GM18868 (cell line): ENCODE results near the gene AIFM1.
"Not testable (repeated sequence)": the region's sequence is repeated elsewhere in the genome, so short reads cannot be mapped to it uniquely, and the experiment has no call there.

Experiments used
- ATAC-seq: cut with Tn5 transposase; IDR thresholded peaks from one replicate; pipeline ENCODE4 v1.9.1; 2021; ENCODE audit warnings: mild to moderate bottlenecking, moderate library complexity; ENCODE audit not compliant: unreplicated experiment

The AIFM1 gene

DNA sequence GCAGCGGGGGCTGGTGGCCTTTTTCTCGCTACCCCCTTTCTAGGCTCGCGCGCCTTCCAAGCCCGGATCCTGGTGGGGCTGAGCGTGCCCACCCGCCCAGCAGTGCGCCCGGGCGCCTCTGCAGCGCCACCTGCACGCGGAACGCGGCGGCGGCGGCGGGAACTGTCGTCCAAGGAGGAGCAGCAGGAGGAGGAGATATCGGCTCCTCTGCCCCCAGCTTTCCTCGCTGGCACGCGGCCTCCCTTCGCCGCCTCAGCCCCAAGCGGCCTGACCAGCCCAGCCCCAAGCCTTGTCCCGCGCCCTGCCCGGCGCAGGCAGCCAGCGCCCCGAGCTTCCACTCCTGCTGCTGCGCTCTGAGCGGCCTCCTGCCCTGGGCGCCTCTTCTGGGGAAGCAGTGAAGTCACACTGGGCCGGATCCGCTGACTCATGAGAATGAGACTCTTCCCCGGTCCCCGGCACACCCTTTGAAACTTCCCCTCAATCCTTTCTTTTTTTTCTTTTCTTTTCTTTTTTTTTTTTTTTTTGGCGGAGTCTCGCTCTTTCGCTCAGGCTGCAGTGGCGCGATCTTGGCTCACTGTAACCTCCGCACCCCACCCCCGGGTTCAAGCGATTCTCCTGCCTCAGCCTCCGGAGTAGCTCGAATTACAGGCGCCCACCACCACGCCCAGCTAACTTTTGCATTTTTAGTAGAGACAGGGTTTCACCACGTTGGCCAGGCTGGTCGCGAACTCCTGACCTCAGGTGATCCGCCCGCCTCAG is 44.7 kb downstream of the AIFM1 start:
- peak; percentile 76 for ATAC-seq

DNA sequence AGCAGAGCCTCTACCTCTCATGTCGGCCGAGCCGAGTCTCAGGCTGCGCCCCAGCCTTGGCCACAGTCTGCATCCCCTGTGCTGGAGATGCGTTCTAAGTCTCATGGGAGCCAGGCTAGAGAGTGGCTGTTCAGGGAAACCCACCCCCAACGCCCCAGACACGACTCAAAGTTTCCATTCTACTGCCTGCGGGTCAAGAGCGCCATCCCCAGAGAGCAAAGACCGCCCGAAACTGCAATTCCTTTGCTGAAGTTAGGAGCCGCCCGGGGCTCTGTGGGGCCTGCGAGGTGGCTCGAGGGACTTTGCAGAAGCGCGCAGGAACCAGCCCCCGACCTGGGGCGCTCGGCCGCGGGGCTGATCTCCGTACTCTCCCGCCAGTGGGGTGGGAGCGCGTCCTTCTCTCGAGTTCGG is 45.3 kb downstream of the AIFM1 start:
- ATAC-seq: peak; percentile 34

DNA sequence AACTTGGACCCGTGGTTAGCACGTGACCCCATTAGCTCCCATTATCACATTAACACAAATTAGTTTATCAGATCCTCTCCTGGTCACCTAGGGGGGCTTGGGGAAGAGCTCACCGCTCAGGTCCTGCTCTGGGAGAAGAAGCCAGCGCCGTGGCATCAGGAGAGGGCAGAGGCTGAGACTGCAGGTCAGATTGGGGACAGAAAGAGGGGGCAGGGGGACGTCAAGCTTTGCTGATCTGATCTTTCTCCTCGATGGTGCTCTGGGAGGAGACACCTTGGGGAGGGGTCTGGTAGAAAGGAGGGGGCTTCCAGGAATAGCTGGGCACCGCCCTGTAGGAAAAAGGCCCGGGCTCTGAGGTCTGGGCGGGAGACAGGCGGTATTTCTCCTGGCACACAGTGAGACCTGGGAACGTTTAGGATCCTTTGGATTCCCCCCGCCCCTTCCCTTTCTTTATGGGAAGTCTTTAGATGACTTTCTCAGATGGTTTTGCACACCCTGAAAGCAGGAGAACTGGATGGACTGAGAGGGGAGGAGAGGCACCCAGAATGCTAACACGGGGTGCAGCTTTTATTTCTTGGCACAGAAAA is 46.2 kb downstream of the AIFM1 start:
- no peak for ATAC-seq

DNA sequence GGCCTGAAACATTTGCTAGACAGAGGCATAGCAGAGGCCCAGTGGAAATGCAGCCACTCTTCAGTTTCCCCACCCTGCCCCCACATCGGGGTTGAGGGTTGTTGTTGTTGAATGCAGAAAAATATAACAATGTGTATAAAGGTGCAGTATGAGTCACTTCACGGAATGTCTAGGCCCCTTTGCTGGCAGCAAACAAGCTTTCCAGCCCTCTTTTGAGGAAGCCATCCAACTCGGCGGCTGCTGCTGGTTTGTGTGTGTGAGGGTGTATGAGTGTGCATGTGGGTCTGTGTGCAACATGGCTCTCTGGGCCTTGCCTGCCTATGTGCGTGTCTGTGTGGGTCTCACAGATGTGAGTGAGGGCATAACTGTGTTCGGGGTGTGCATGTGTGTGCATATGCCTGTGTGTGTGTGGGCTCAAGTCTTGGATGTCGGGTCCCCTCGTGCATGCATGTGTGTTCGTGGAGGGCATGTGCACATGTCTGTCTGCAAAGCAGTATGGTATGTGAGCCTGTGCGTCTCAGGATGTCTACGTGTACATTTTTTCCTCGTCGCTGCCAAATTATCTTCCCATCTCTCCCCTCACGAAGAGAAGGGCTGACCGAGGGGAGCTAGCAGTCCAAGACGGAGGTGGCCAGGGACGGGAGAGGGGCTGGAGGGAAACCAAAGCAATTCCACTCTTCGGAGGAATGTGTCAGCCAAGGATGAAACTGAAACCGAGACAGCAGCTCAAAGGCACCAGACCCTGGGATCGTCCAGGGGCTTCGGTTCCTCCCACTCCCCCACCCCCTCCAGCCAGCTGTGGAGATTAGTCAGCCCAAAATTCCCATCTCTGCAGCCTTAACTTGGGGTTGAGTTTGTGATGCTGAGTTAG is 47.0 kb downstream of the AIFM1 start:
- ATAC-seq: peak; percentile 31

DNA sequence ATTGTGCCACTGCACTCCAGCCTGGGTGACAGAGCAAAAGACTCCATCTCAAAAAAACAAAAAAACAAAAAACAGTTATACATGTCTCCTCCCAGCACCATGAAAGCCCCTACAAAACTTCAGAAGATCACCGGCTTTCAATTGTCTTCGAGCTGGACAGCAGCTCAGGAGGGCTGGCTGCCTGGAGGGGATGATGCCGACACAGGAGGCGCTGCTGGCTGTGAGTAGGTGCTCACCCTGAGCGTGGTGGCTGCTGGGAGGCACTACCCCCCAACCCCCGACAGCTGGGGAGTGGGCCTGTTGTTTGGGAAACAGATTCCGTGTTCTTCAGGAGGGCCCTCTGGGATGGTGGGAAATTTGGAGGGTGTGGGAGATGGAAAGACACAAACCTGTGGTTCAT is 48.5 kb downstream of the AIFM1 start:
- ATAC-seq: no peak

DNA sequence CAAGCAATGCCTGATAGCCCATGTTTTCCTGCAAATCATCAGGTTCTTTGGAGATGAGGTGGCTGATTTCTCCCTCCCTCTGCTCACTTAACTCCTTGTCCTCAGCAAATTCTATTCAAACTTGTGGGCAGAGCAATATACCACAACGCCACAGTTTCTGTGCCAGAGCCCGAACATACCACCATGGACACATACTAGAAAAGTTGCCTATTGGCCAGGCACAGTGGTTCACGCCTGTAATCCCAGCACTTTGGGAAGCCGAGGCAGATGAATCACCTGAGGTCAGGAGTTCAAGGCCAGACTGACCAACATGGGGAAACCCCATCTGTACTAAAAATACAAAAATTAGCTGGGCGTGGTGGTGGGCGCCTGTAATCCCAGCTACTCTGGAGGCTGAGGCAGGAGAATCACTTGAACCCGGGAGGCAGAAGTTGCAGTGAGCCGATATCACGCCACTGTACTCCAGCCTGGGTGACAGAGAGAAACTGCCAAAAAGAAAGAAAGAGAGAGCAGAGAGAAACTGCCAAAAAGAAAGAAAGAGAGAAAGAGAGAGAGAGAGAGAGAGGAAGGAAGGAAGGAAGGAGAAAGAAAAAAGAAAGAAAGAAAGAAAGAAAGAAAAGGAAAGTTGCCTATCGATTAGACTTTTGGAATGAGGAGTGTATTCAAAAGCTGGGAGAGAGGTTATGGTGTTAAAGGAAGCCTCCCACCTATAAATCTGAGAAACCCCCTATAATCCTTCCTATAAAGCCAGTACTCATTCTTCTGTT is 50.3 kb downstream of the AIFM1 start:
- ATAC-seq: not testable (repeated sequence)

DNA sequence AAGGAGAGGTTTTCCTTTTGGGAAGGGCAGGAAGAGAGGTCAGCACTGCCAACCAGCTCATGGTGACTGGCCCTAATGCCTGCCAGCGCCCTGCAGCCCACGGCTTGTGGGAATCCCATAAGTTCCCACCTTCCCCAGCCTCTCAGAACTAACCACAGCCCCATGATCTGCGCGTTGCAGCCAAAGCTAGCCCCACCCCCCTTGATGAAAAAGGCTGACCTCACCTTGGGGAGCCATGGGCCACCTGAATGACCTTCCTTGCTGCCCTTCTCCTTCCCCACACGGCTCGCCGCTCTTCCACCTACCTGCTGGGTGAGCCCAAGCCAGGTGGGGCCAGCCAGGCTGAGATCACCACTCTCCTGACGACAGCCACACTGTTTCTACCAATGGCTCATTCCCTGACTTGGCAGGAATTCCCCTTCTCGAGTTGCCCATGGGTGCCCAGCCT is 51.5 kb downstream of the AIFM1 start:
- no peak for ATAC-seq

DNA sequence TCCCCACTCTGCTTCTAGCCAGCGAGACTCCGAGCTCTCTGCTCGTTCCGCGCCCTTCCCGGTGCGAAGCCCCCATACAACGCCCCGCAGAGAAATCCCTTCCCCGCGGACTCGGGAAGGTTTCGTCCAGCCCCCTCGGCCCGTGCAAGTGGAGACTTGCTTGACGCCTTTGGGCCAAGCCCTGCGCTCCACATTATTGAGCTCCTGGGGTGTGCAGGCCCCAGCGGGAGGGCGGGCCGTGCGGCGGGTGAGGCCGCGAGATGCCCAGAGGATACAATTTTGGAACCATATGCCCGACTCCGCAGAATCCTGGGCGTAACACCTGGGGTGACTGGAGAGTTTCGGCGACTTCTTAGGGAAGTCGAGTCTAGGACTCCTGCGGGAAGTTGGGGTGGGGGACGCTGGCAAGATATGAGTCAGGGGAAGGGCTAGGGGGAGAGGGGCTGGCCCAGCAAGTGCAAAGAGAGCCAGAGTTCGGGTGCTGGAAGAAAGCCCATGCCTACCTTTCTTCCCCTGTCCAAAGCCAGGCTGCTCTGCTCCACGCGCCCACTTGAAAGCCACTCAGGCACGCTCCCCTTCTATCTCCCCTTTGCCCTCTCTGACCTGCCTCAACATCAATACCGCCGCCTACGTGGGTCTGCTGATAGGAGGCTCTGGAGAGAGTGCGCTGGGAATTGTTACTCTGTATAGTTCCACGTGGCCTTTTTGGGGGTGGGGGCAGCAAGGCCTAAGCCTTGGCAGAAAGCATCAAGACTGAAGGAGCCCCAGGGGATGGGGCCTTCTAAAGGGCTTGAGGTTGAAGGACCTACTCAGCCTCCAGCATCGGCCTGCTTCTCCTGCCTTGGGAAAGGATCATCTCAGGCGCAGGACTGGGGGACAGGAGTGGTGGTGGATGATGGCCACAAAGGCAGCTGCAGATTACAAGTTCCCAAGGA is 54.2 kb downstream of the AIFM1 start:
- peak; percentile 8 for ATAC-seq

DNA sequence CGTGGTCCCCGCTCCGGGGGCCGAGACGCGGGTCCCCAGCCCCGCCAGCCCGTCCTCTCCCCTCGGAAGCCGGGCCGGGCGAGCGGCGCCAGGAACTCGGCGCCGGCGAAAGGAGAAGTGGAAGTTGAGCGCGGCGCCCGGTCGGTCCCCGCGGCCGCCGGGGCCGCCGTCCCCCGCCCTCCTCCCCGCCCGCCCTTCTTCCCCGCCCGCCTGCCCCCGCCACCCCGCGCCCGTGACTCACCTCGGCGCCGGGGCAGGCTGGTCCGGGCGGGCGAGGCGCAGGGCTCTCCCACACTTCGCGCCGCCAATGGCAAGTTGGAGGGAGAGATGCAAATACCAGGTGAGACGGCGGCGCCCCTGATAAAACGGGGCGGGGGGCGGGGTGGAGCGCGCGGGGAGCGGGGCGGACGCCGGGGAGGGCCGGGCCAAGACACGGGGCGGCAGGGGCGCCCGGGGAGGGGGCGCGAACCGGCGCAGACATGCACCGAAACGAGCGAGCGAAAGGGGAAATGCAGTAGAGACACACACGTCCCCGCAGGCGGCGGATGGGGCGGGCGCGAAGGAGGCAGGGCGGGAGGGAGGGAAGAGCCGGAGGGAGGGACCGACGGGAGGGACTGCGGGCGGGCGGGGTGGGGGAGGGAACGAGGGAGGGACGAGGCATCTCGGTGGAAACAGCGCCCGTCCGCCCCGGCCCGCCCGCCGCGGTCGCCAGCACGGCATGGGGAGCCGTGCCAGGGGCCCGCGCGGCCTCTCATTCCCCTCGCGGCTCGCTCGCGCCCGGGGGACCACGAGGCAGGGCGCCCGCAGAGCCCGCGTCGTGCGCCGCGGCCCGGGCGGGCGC is 55.0 kb downstream of the AIFM1 start, which contains the start of gene ELF4:
TSS of gene ELF4 (minus strand) at position 119 of the 841 bp plus-strand sequence. CDS start 29,167 bp downstream, outside the sequence.
- peak; percentile 45 for ATAC-seq

DNA sequence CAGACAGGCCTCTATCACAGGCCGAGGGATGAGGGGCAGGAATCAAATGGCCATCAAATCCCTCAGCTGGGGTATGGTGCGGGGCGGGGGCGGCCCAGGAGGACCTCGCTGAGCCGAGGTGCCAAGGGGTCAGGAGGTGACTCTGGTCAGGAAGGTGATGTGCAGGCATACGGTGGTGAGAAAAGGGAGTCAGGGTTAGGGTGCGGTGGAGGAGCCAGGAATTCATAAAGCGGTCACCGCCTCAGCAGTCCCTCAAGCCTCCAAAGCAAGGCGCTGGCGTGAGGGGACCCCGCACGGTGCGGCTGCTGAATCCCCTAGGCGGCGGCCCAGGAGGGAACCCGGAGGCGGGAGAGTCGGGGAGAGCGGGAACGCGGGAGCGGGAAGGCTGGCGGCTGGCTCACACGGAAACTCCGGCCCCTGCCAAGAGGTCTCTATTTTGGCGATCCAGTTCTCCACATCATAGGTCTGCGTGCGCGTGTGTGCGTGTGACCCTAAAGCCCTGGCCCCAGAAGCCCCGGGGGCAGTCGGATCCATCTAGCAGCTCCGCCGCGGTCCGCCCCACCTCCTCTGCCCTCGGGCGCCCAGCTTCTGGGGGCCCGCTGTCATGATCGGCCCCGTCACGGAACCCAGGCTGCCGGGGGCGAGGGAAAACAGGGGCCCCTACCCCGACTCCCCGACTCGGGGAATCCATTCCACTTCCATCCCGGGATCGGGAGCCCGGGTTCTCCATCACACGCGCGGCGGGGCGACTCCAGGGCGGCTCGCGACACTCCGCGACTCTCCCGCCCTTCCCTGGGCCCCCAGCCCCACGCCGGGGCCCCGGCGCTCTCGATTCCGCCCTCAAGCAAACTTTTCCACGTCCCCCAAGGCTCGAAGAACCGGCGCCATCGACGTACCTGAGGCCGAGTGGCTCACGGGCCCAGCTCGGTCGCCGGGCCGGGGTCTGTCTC is 55.9 kb downstream of the AIFM1 start:
- no peak for ATAC-seq

DNA sequence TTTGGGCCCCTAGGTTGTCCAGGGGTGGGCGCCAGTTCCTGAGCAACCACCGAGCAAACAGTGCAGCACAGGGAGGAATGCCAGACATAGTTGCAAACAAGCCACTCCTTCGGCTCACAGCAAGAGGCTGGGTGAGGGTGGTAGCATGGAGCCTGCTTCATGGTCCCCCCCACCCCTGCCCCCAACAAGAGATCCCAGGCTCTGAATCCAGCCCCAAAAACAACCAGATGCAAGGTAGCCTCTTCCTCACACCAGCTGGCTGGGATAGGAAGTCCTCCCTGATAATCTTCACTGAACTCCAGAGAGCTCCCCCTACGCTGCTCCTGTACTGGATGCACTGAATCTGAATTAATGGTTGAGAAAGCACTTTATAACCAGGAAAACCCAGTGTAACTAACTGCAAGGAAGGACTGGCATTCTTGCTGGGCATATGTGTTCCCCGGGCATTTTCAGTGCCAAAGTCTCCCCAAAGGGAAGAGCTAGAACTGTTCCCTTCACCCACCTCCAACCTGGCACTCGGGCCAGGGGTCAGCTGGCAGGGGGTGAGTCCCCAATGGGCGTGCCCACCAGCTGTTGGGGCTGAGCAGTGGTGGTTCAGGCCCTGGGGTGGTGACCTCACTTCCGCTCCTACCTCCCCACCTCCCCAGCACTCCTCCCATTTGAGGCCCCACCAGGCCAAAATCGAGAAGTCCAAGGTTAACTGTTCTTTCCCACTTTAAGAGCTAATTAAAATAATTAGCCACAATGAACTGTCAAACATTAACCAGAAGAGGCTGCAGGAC is 56.8 kb downstream of the AIFM1 start:
- ATAC-seq: peak; percentile 58

DNA sequence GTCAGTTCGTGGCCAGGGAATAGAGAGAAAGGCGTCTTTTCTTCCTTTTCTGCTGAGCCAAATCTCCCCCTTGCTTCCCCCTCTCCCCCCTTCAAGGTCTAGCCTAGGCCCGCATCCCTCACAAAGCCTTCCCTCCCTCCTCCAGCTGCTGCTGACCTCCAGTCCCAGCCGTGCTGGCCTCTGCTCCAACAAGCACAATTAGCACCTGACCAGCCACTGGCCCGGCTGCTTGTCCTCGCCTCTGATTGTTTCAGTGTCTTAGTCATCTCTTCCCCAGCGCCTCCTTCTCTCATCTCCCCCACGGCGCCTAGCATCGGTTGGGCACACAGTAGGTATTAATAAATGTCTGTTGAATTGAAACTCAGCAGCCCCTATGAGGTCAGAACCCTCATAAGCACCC is 59.6 kb downstream of the AIFM1 start:
- ATAC-seq: no peak

DNA sequence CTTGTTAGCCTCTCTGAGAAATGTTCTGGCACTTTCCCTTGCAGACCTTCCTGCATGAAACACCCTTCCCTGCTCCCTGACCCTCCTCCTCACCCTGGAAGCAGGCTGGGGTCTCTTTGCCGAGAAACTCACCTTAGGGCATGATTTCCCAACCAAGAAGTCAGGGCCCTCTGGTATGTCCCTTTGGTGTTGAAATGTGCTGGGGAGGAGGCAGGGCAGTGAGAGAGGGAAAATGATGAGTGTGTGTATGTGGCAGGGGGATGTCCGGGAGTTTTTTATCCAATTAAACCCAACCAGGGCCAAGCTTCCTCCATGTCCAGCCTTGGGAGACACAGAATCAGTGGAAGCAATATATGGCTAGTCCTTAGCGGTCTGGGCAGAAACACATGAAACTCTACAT is 60.4 kb downstream of the AIFM1 start:
- ATAC-seq: no peak

DNA sequence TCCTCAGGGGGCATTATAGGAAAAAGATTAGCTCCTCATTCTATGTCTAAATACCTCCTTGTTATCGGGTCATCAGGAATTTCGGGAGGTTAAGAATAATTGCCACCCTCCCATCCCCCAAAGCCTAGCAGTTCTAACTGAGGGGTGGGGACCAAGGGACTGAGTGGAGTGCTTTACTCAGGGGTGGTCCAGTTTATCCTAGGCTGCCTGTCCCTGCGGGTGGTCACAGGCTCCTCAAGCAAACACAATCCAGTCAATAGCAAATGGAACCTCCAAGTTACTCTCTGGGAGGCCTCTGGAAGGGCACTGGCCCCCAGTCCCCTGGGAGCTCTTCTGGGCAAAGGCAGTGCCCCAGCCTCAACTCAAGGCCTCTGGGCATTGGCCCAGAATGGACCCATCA is 62.0 kb downstream of the AIFM1 start:
- no peak for ATAC-seq

DNA sequence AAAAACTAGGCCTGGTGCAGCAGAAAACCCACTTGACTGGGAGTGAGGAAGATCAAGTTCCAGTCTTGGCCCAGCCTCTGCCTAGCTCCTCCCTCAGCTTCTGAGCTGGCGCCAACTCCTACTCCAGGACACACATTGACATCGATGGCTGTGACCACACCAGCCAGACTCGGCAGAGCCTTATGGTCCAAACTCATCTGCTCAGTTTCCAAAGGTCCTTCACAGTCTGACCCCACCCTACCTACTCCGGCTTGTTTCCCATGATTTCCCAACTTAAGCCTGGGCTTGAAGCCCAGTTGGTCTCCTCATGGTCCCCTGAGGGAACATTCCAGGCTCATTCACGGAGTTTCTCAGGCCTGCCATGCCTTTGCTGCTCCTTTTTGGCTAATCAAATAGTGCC is 65.5 kb downstream of the AIFM1 start:
- ATAC-seq: no peak

DNA sequence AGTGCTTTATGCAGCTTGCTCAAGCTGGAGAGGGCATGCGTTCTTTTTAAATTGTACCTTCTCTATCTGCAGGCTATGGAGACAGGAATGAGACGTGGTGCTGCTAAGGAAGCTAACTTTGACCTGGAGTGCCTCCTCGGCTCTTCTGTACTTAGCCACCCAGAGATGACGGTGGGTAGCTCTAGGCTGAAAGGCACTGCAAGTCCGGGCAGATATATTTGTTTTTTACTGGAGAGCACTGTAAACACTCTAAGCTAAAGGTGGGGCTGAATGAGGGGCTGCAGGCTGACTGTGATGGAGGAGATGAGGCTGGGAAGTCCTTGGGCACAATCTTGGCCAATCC is 67.5 kb downstream of the AIFM1 start:
- no peak for ATAC-seq
